PFSK-1 (cell line): ENCODE measurements around the gene ABCC1.

Experiments
- FOXP2 ChIP-seq: optimal IDR thresholded peaks from 2 replicates; pipeline ENCODE3; 2011; ENCODE audit warnings: borderline replicate concordance, control low read depth, inconsistent platforms; ENCODE audit not compliant: insufficient read depth; ENCODE audit errors: extremely low read length, extremely low read depth
- POLR2AphosphoS5 ChIP-seq: IDR thresholded peaks from 2 replicates; pipeline ENCODE4 v1.6.1; 2012; ENCODE audit warnings: low read depth, mild to moderate bottlenecking, control low read depth, low read length, moderate library complexity
- REST ChIP-seq, 2 experiments: IDR thresholded peaks; 2 replicates each; pipeline versions ENCODE4 v1.6.1 to v1.8.0; 2011 to 2012; ENCODE audit warnings: low read depth in 2 of 2, low read length in 2 of 2, control low read depth in 1 of 2, inconsistent platforms in 1 of 2, mild to moderate bottlenecking in 1 of 2, moderate library complexity in 1 of 2; ENCODE audit not compliant: insufficient read depth in 1 of 2
- SIN3A ChIP-seq: IDR thresholded peaks from 2 replicates; pipeline ENCODE4 v1.6.1; 2012; ENCODE audit warnings: mild to moderate bottlenecking, low read length, moderate library complexity, borderline replicate concordance; ENCODE audit not compliant: insufficient read depth
- TAF1 ChIP-seq: IDR thresholded peaks from 2 replicates; pipeline ENCODE4 v1.6.1; 2012; ENCODE audit warnings: low read length, control low read depth, borderline replicate concordance; ENCODE audit not compliant: insufficient read depth

ABCC1 gene

GRCh38 chr16:16137110-16137509 is 187.7 kb downstream of the ABCC1 start:
- no peak for TF ChIP-seq SIN3A
- TF ChIP-seq FOXP2, result no peak
- no peak for TF ChIP-seq TAF1
- no peak for TF ChIP-seq POLR2AphosphoS5
- TF ChIP-seq REST (IDR thresholded peaks at IDR 0.05; ENCODE audit: insufficient read depth in 1 of 2, low read depth in 2 of 2, low read length in 2 of 2), result no peak

GRCh38 chr16:16138034-16138635 is 188.7 kb downstream of the ABCC1 start:
- TF ChIP-seq POLR2AphosphoS5 (no peak), TAF1 (no peak), REST (IDR thresholded peaks at IDR 0.05; ENCODE audit: insufficient read depth in 1 of 2, low read depth in 2 of 2, low read length in 2 of 2) (no peak), SIN3A (no peak), FOXP2 (no peak)

- TF ChIP-seq REST (IDR thresholded peaks at IDR 0.05; ENCODE audit: insufficient read depth in 1 of 2, low read depth in 2 of 2, low read length in 2 of 2), result no peak
- no peak for TF ChIP-seq POLR2AphosphoS5
- no peak for TF ChIP-seq SIN3A
- no peak for TF ChIP-seq FOXP2
- no peak for TF ChIP-seq TAF1
Observed at GRCh38 chr16:16139061-16139460, 189.6 kb downstream of the ABCC1 start.

GRCh38 chr16:16139806-16140205 is 190.4 kb downstream of the ABCC1 start:
- no peak for TF ChIP-seq POLR2AphosphoS5
- TF ChIP-seq SIN3A, result no peak
- no peak for TF ChIP-seq TAF1
- TF ChIP-seq REST (IDR thresholded peaks at IDR 0.05; ENCODE audit: insufficient read depth in 1 of 2, low read depth in 2 of 2, low read length in 2 of 2), result no peak
- no peak for TF ChIP-seq FOXP2

GRCh38 chr16:16140537-16140936 is 191.1 kb downstream of the ABCC1 start:
- no peak for TF ChIP-seq SIN3A
- no peak for TF ChIP-seq TAF1
- no peak for TF ChIP-seq REST (IDR thresholded peaks at IDR 0.05; ENCODE audit: insufficient read depth in 1 of 2, low read depth in 2 of 2, low read length in 2 of 2)
- TF ChIP-seq FOXP2, result no peak
- TF ChIP-seq POLR2AphosphoS5, result no peak
